Gastroesophageal sphincter (tissue), 4 donors: ENCODE data around the gene DNTT. TPM values are rescaled to one million over a fixed set of nuclear protein-coding genes. Genes with fewer than 3 reads are reported as not detected.

Experiments used
- ATAC-seq: fragments of 150-250 bp; one replicate; pipeline ENCODE4 v1.9.1; 2016; ENCODE audit warnings: mild to moderate bottlenecking, moderate library complexity
- H3K27ac ChIP-seq, 4 donors: fragments of 200-600 bp; sonication (generic) in 3 of 4; 1 replicate in 3 of 4; 2 replicates in 1 of 4; pipeline ENCODE4 v1.5.1; 2016 to 2019
- H3K27me3 ChIP-seq: fragments of 200-600 bp; sonication (generic); one replicate; pipeline ENCODE4 v1.5.1; 2019
- H3K36me3 ChIP-seq, 2 donors: fragments of 200-600 bp; sonication (generic); one replicate each; pipeline ENCODE4 v1.5.1; 2019; ENCODE audit warnings: control low read depth in 1 of 2
- H3K4me1 ChIP-seq, 3 donors: fragments of 200-600 bp; sonication (generic); 1 replicate in 2 of 3; 2 replicates in 1 of 3; pipeline ENCODE4 v1.5.1; 2016 to 2019; ENCODE audit warnings: control low read depth in 2 of 3
- H3K4me3 ChIP-seq, 2 donors: fragments of 200-600 bp; sonication (generic); one replicate each; pipeline ENCODE4 v1.5.1; 2019; ENCODE audit warnings: mild to moderate bottlenecking in 1 of 2, moderate library complexity in 1 of 2
- H3K9me3 ChIP-seq, 3 donors: fragments of 200-600 bp; sonication (generic); one replicate each; pipeline ENCODE4 v1.5.1; 2017 to 2019; ENCODE audit warnings: control low read depth in 2 of 3
- CTCF ChIP-seq, 4 experiments: fragments of 200-600 bp in 2 of 4; fragments of 450-650 bp in 2 of 4; sonication (generic) in 1 of 4; IDR thresholded peaks; one replicate each; pipeline ENCODE4 v1.5.1; 2017 to 2019; ENCODE audit warnings: antibody characterized with exemption in 4 of 4, mild to moderate bottlenecking in 2 of 4, moderate library complexity in 2 of 4
- EP300 ChIP-seq: sonication (generic); formaldehyde crosslinking; IDR thresholded peaks from one replicate; pipeline ENCODE4 v1.6.1; 2017; ENCODE audit warnings: antibody characterized with exemption, mild to moderate bottlenecking
- POLR2A ChIP-seq, 2 donors: fragments of 450-650 bp; IDR thresholded peaks; one replicate each; pipeline ENCODE4 v1.6.1; 2017; ENCODE audit warnings: antibody characterized with exemption in 2 of 2, mild to moderate bottlenecking in 2 of 2, moderate library complexity in 1 of 2
- POLR2AphosphoS5 ChIP-seq: sonication (generic); formaldehyde crosslinking; IDR thresholded peaks from one replicate; pipeline ENCODE4 v1.6.1; 2017; ENCODE audit warnings: antibody characterized with exemption
- WGBS, 2 donors: methylation state at CpG; one replicate each; pipeline ENCODE4 v1.1.5; 2018; ENCODE audit warnings: low coverage in 1 of 2; 5-methylcytosine and 5-hydroxymethylcytosine counted together
- total RNA-seq, 4 donors: library from RNA; depleted of rRNA; stranded (reverse); fragments of >200 nt; gene quantifications; one replicate each; pipeline ENCODE4 v1.1.0, GENCODE V29; 2016

Gene DNTT
- total RNA-seq, 4 donors from 2014 or later, result not detected

GRCh38 chr10:96324447-96324846, 20.2 kb downstream of the DNTT start:
- WGBS, 2 donors, result 47% methylated on average over 2 of the region's 2 CpGs; no CpG with 5 or more reads in 1 of the 2 donors
- H3K27me3 ChIP-seq, result peaks cover 40% of the 10 kb centered on the region
- H3K27ac ChIP-seq, result no peak overlapping the region
- H3K4me1 ChIP-seq, result peaks cover 0 to 5% (median 0%) of the 10 kb centered on the region in 3 donors
- TF ChIP-seq POLR2A (IDR thresholded peaks at IDR 0.05), result no peak
- no peak for TF ChIP-seq EP300
- no peak for TF ChIP-seq CTCF (IDR thresholded peaks at IDR 0.05)
- TF ChIP-seq POLR2AphosphoS5, result no peak
- H3K36me3 ChIP-seq, result no peaks in the 10 kb centered on the region
- no peaks in the 10 kb centered on the region for H3K9me3 ChIP-seq
- H3K4me3 ChIP-seq, result no peak overlapping the region
- no peak for ATAC-seq

- TF ChIP-seq POLR2A (IDR thresholded peaks at IDR 0.05), result no peak
- no peak for TF ChIP-seq POLR2AphosphoS5
- no peak for TF ChIP-seq CTCF (IDR thresholded peaks at IDR 0.05)
- no peak for TF ChIP-seq EP300
- Histone ChIP-seq H3K36me3 (no peaks in the 10 kb centered on the region), H3K4me1 (no peaks in the 10 kb centered on the region), H3K27ac (no peak overlapping the region), H3K27me3 (peaks cover 49% of the 10 kb centered on the region), H3K9me3 (no peaks in the 10 kb centered on the region), H3K4me3 (no peak overlapping the region)
- no peak for ATAC-seq
- 67 to 78% methylated on average over 3 to 4 of the region's 4 CpGs for WGBS, 2 donors
Measured at GRCh38 chr10:96325719-96326373, 21.6 kb downstream of the DNTT start.

- Histone ChIP-seq H3K36me3 (no peaks in the 10 kb centered on the region), H3K27me3 (peaks cover 51% of the 10 kb centered on the region), H3K9me3 (no peaks in the 10 kb centered on the region), H3K4me3 (no peak overlapping the region), H3K4me1 (no peaks in the 10 kb centered on the region), H3K27ac (no peak overlapping the region)
- TF ChIP-seq POLR2A (IDR thresholded peaks at IDR 0.05) (no peak), POLR2AphosphoS5 (no peak), EP300 (no peak), CTCF (IDR thresholded peaks at IDR 0.05) (no peak)
- 67 to 75% methylated on average over 5 to 7 of the region's 7 CpGs for whole genome bisulfite sequencing, 2 donors
- ATAC-seq, result no peak
Measured at GRCh38 chr10:96327462-96327861, 23.2 kb downstream of the DNTT start.

GRCh38 chr10:96333101-96333500, 28.9 kb downstream of the DNTT start:
- Histone ChIP-seq H3K4me3 (no peak overlapping the region), H3K9me3 (no peaks in the 10 kb centered on the region), H3K27ac (no peak overlapping the region), H3K27me3 (peaks cover 33% of the 10 kb centered on the region), H3K4me1 (no peaks in the 10 kb centered on the region), H3K36me3 (no peaks in the 10 kb centered on the region)
- TF ChIP-seq EP300 (no peak), POLR2AphosphoS5 (no peak), POLR2A (IDR thresholded peaks at IDR 0.05) (no peak), CTCF (IDR thresholded peaks at IDR 0.05) (no peak)
- no peak for ATAC-seq
- 82 to 100% methylated on average over 1 of the region's 1 CpG for WGBS, 2 donors
